Neutrophil (primary cell): ENCODE results near the gene SGSM2.

Experiments
- H3K27ac ChIP-seq: fragments of 200-600 bp; sonication (generic); 2 replicates; pipeline ENCODE4 v1.5.1; 2016; ENCODE audit warnings: mild to moderate bottlenecking, moderate library complexity
- H3K27me3 ChIP-seq: fragments of 200-600 bp; sonication (generic); 2 replicates; pipeline ENCODE4 v1.6.0; 2016; ENCODE audit warnings: mild to moderate bottlenecking
- H3K36me3 ChIP-seq: fragments of 200-600 bp; sonication (generic); 2 replicates; pipeline ENCODE4 v1.5.1; 2017
- H3K4me1 ChIP-seq, 2 experiments: fragments of 200-600 bp in 1 of 2; sonication (generic) in 1 of 2; 1 replicate in 1 of 2; 2 replicates in 1 of 2; pipeline versions ENCODE4 v1.5.1 to v1.6.1; 2013 to 2016; ENCODE audit warnings: low read depth in 1 of 2, low read length in 1 of 2, mild to moderate bottlenecking in 1 of 2, moderate library complexity in 1 of 2; ENCODE audit not compliant: control insufficient read depth in 1 of 2, insufficient read depth in 1 of 2
- H3K4me3 ChIP-seq, 2 experiments: fragments of 200-600 bp in 1 of 2; sonication (generic) in 1 of 2; 1 replicate in 1 of 2; 2 replicates in 1 of 2; pipeline ENCODE4 v1.5.1; 2013 to 2016; ENCODE audit warnings: low read depth in 1 of 2, low read length in 1 of 2, mild to moderate bottlenecking in 1 of 2, moderate library complexity in 1 of 2
- H3K9me3 ChIP-seq: fragments of 200-600 bp; sonication (generic); 2 replicates; pipeline ENCODE4 v1.5.1; 2016
- TF ChIP-seq, protein P1 (sequence below): fragments of 200-600 bp; sonication (generic); IDR thresholded peaks from 2 replicates; pipeline ENCODE4 v1.5.1; 2016; ENCODE audit warnings: antibody characterized with exemption

Gene SGSM2

DNA sequence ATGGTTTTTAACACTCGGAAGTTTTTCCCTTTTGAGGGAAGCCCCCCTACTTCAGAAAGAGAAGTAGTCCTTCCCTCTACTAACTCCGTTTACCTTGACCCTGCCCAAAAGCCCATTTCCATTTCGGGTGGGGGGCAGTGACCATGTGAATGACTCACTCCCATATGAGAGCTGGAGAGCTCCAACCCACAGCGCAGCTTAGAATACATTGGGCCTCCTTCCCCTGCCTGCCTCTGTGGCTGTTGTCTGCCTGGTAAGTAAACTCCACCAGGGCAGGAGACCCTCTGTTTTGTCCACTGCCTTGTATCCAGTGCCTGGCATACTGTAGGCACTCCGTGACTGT, 985 bp downstream of the SGSM2 start:
- Histone ChIP-seq H3K27ac (peak overlapping the region; percentile 83), H3K9me3 (no peaks in the 10 kb centered on the region), H3K4me1 (peaks cover 19 to 21% of the 10 kb centered on the region in 2 experiments), H3K27me3 (no peaks in the 10 kb centered on the region), H3K4me3 (peak overlapping the region; percentile 84 to 94), H3K36me3 (peaks cover 13% of the 10 kb centered on the region)
- TF ChIP-seq, protein P1, sequence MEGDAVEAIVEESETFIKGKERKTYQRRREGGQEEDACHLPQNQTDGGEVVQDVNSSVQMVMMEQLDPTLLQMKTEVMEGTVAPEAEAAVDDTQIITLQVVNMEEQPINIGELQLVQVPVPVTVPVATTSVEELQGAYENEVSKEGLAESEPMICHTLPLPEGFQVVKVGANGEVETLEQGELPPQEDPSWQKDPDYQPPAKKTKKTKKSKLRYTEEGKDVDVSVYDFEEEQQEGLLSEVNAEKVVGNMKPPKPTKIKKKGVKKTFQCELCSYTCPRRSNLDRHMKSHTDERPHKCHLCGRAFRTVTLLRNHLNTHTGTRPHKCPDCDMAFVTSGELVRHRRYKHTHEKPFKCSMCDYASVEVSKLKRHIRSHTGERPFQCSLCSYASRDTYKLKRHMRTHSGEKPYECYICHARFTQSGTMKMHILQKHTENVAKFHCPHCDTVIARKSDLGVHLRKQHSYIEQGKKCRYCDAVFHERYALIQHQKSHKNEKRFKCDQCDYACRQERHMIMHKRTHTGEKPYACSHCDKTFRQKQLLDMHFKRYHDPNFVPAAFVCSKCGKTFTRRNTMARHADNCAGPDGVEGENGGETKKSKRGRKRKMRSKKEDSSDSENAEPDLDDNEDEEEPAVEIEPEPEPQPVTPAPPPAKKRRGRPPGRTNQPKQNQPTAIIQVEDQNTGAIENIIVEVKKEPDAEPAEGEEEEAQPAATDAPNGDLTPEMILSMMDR, result no peak

DNA sequence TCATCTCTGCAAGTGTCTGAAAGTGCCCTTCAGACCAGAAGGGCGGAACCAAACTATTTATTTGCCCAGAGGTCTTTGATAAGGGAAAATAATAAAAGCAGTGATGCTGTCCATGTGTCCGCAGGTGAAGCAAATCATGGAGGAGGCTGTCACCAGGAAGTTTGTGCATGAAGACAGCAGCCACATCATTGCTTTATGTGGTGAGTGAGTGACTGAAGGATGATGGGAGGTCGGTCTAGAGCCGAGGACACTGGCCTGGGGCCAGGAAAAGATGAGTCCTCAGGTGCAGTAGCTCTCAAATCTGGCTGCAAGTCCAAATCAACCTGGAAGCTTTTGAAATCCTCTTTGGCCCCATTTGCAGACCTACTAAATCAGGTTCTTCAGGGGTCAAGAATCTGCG, 6.1 kb downstream of the SGSM2 start:
- no peak overlapping the region for H3K27ac ChIP-seq
- TF ChIP-seq, protein P1, result no peak
- H3K4me1 ChIP-seq, result no peaks in the 10 kb centered on the region
- peaks cover 29% of the 10 kb centered on the region for H3K36me3 ChIP-seq
- H3K4me3 ChIP-seq, result no peak overlapping the region
- no peaks in the 10 kb centered on the region for H3K9me3 ChIP-seq
- H3K27me3 ChIP-seq, result no peaks in the 10 kb centered on the region

DNA sequence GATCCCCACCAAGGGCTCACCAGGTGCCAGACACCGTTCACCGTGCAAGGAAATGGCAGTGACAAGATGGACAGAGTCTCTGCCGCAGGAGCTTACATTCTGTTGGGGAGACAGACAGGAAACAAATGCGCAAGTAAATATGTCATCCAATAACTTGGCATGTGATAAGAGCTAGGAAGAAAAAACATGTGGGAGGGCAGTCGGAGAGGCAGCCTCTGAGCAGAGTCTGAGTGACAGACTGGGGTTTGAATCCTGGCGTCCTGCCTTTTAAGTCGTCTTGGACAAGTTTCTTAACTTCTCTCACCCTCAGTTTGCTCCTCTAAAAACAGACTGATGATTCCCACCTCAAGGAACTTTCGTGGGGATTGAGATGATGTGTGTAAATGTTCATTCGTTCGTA, 7.2 kb downstream of the SGSM2 start:
- Histone ChIP-seq H3K27ac (no peak overlapping the region), H3K36me3 (peaks cover 29% of the 10 kb centered on the region), H3K9me3 (no peaks in the 10 kb centered on the region), H3K4me3 (no peak overlapping the region), H3K27me3 (no peaks in the 10 kb centered on the region), H3K4me1 (no peaks in the 10 kb centered on the region)
- TF ChIP-seq, protein P1, result no peak

DNA sequence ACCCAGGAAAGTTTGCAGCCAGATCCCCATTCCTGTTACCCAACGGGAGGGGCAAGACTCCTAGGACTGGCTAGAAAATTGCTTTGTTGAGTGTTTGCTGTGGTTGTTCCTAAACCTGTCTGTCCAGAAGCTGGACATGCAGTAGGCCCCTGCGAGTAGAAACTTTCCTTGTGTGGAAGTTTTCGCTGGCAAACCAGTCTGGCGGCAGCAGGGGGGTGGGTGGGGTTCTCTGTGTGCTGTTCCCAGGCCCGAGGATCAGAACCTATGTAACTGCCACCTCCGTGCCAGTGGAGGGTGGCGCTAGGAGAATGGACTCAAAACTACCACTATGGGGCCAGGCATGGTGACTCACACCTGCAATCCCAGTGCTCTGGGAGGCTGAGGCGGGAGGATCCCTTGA, 9.2 kb downstream of the SGSM2 start:
- Histone ChIP-seq H3K4me3 (no peak overlapping the region), H3K27ac (no peak overlapping the region), H3K4me1 (no peaks in the 10 kb centered on the region), H3K27me3 (no peaks in the 10 kb centered on the region), H3K9me3 (no peaks in the 10 kb centered on the region), H3K36me3 (peaks cover 29% of the 10 kb centered on the region)
- TF ChIP-seq, protein P1, result no peak

DNA sequence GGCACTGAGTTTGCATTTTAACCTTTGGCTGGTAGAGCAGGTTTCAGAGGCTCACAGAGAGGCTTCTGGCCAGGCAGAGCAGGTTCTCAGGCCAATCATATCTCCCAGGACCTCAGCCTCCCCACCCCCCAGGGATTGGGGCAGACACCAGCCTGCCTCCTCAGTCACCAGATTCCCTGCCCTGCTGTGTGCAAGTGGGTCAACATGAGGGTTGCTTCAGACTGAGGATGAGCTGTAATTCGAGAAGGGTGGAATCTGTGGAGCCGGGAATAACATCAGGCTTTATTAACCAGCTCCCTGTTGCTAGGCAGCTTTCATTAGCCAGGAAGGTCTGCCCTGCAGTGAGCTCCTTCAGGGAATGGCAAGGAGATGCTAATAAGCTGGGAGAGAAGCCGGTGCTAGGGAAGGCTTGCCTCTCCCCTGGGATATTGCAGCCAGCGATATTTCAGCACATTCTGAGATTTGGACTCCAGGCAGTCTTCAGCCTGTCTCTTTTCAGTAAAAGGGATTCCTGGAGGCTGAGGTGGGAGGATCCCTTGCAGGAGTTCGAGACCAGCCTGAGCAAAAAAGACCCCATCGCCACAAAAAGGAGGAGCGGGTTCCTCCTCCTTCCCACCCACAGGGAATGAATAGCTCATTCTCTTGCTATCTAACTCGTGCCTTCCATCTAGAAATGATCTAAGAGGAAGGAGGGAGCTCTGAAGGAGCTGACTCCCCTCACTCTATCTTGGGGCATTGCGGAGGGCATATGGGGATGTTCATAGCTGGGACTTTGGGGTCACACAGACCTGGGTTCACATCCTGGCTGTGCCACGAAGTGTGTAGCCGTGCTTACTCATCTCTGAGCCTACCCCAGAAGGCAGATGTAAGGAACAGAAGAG, 10.7 kb downstream of the SGSM2 start:
- H3K4me3 ChIP-seq, result no peak overlapping the region
- H3K4me1 ChIP-seq, result no peaks in the 10 kb centered on the region
- no peak overlapping the region for H3K27ac ChIP-seq
- no peaks in the 10 kb centered on the region for H3K27me3 ChIP-seq
- TF ChIP-seq, protein P1, result no peak
- H3K9me3 ChIP-seq, result no peaks in the 10 kb centered on the region
- peaks cover 23% of the 10 kb centered on the region for H3K36me3 ChIP-seq
